HEK293 (cell line): Measurements from ENCODE around the gene SPPL2B.

ENCODE experiments used
- CTCF ChIA-PET: fragments of 350-600 bp; formaldehyde crosslinking; extraction: SDS; loops from one replicate; lab custom pipeline; 2021; ENCODE audit warnings: antibody characterized with exemption; lab: Yijun Ruan, JAX
- POLR2A ChIA-PET: fragments of 300-600 bp; formaldehyde crosslinking; extraction: SDS; loops from one replicate; lab custom pipeline; 2020; ENCODE audit warnings: antibody characterized with exemption, inconsistent platforms; lab: Yijun Ruan, JAX
- H3K27ac ChIP-seq: fragments of 200-500 bp; sonication (Bioruptor generic); 2 replicates; pipeline ENCODE4 v1.5.1; 2014; ENCODE audit warnings: low read depth, low read length, control low read depth, inconsistent platforms; ENCODE audit errors: extremely low read depth
- H3K36me3 ChIP-seq, 2 experiments: fragments of 200-500 bp in 1 of 2; sonication (Bioruptor generic) in 1 of 2; 1 replicate in 1 of 2; 2 replicates in 1 of 2; pipeline ENCODE4 v1.5.1; 2014 to 2017; ENCODE audit warnings: inconsistent platforms in 2 of 2, low read length in 2 of 2; ENCODE audit not compliant: control insufficient read depth in 2 of 2, insufficient read depth in 1 of 2
- H3K4me1 ChIP-seq: fragments of 200-500 bp; sonication (Bioruptor generic); 2 replicates; pipeline ENCODE4 v1.5.1; 2014; ENCODE audit warnings: mild to moderate bottlenecking, low read length, inconsistent platforms; ENCODE audit not compliant: control insufficient read depth, insufficient read depth
- H3K4me3 ChIP-seq: 2 replicates; pipeline ENCODE4 v1.5.1; 2011; ENCODE audit warnings: low read depth, mild to moderate bottlenecking, control low read depth, low read length, moderate library complexity
- H3K9me3 ChIP-seq: fragments of 200-500 bp; sonication (Bioruptor generic); 2 replicates; pipeline ENCODE4 v1.5.1; 2014; ENCODE audit warnings: low read depth, low read length, inconsistent platforms; ENCODE audit not compliant: control insufficient read depth, insufficient read depth
- GLI2 ChIP-seq: fragments of 450-650 bp; formaldehyde crosslinking; IDR thresholded peaks from 2 replicates; pipeline ENCODE4; 2017; ENCODE audit warnings: missing biosample characterization, missing genetic modification characterization, low read depth, borderline replicate concordance
- HOXA7 ChIP-seq: sonication (generic); formaldehyde crosslinking; IDR thresholded peaks from 2 replicates; pipeline ENCODE4 v1.8.1; 2022; ENCODE audit warnings: missing genetic modification reagents, borderline replicate concordance
- KLF10 ChIP-seq: fragments of 450-650 bp; IDR thresholded peaks from 2 replicates; pipeline ENCODE4 v1.5.1; 2018; ENCODE audit warnings: missing biosample characterization, mild to moderate bottlenecking, missing genetic modification characterization
- KLF16 ChIP-seq: fragments of 450-650 bp; formaldehyde crosslinking; IDR thresholded peaks from 2 replicates; pipeline ENCODE4 v1.5.1; 2017; ENCODE audit warnings: missing biosample characterization, missing genetic modification characterization
- OSR2 ChIP-seq: fragments of 450-650 bp; formaldehyde crosslinking; IDR thresholded peaks from 2 replicates; pipeline ENCODE4 v1.5.1; 2016; ENCODE audit warnings: missing biosample characterization, missing genetic modification characterization
- SP2 ChIP-seq: fragments of 450-650 bp; formaldehyde crosslinking; IDR thresholded peaks from 2 replicates; pipeline ENCODE4 v1.5.1; 2016; ENCODE audit warnings: missing biosample characterization, missing genetic modification characterization
- TRIM28 ChIP-seq: IDR thresholded peaks from 2 replicates; pipeline ENCODE4 v1.6.1; 2011; ENCODE audit warnings: low read length, control low read depth, borderline replicate concordance
- ZBTB1 ChIP-seq: fragments of 450-650 bp; formaldehyde crosslinking; IDR thresholded peaks from 2 replicates; pipeline ENCODE4 v1.5.1; 2016; ENCODE audit warnings: missing biosample characterization, missing genetic modification characterization
- ZBTB17 ChIP-seq: fragments of 450-650 bp; formaldehyde crosslinking; IDR thresholded peaks from 2 replicates; pipeline ENCODE4 v1.5.1; 2016; ENCODE audit warnings: missing biosample characterization, missing genetic modification characterization
- ZBTB20 ChIP-seq: fragments of 450-650 bp; formaldehyde crosslinking; IDR thresholded peaks from 2 replicates; pipeline ENCODE4 v1.5.1; 2016; ENCODE audit warnings: missing biosample characterization, missing genetic modification characterization
- ZEB2 ChIP-seq: fragments of 450-650 bp; formaldehyde crosslinking; IDR thresholded peaks from 2 replicates; pipeline ENCODE4 v1.5.1; 2016; ENCODE audit warnings: missing biosample characterization, missing genetic modification characterization
- ZFP69B ChIP-seq: fragments of 450-650 bp; formaldehyde crosslinking; IDR thresholded peaks from 2 replicates; pipeline ENCODE4 v1.5.1; 2016; ENCODE audit warnings: missing biosample characterization, missing genetic modification characterization
- ZNF10 ChIP-seq: fragments of 450-650 bp; formaldehyde crosslinking; IDR thresholded peaks from 2 replicates; pipeline ENCODE4 v1.5.1; 2017; ENCODE audit warnings: missing biosample characterization, missing genetic modification characterization
- ZNF146 ChIP-seq: fragments of 450-650 bp; formaldehyde crosslinking; IDR thresholded peaks from 2 replicates; pipeline ENCODE4 v1.5.1; 2016; ENCODE audit warnings: missing biosample characterization, missing genetic modification characterization
- ZNF184 ChIP-seq: fragments of 450-650 bp; IDR thresholded peaks from 2 replicates; pipeline ENCODE4 v1.5.1; 2018; ENCODE audit warnings: missing biosample characterization, mild to moderate bottlenecking, missing genetic modification characterization
- ZNF2 ChIP-seq: fragments of 450-650 bp; formaldehyde crosslinking; IDR thresholded peaks from 2 replicates; pipeline ENCODE4 v1.5.1; 2016; ENCODE audit warnings: missing biosample characterization, missing genetic modification characterization
- ZNF202 ChIP-seq: fragments of 450-650 bp; formaldehyde crosslinking; IDR thresholded peaks from 2 replicates; pipeline ENCODE4 v1.5.1; 2016; ENCODE audit warnings: missing biosample characterization, missing genetic modification characterization, borderline replicate concordance
- ZNF292 ChIP-seq: fragments of 450-650 bp; formaldehyde crosslinking; IDR thresholded peaks from 2 replicates; pipeline ENCODE4 v1.5.1; 2016; ENCODE audit warnings: low read depth, missing biosample characterization, missing genetic modification characterization, borderline replicate concordance
- ZNF311 ChIP-seq: fragments of 450-650 bp; formaldehyde crosslinking; IDR thresholded peaks from 2 replicates; pipeline ENCODE4 v1.5.1; 2017; ENCODE audit warnings: missing biosample characterization, missing genetic modification characterization, borderline replicate concordance
- ZNF366 ChIP-seq: fragments of 450-650 bp; formaldehyde crosslinking; conservative IDR thresholded peaks from 2 replicates; pipeline ENCODE4 v1.5.1; 2016; ENCODE audit warnings: missing biosample characterization, missing genetic modification characterization
- ZNF423 ChIP-seq: fragments of 450-650 bp; formaldehyde crosslinking; IDR thresholded peaks from 2 replicates; pipeline ENCODE4 v1.5.1; 2016; ENCODE audit warnings: missing biosample characterization, missing genetic modification characterization
- ZNF555 ChIP-seq: fragments of 450-650 bp; formaldehyde crosslinking; conservative IDR thresholded peaks from 2 replicates; pipeline ENCODE4 v1.5.1; 2017; ENCODE audit warnings: missing biosample characterization, mild to moderate bottlenecking, missing genetic modification characterization, inconsistent platforms
- ZNF558 ChIP-seq: fragments of 450-650 bp; formaldehyde crosslinking; IDR thresholded peaks from 2 replicates; pipeline ENCODE4 v1.5.1; 2016; ENCODE audit warnings: missing biosample characterization, missing genetic modification characterization
- ZNF561 ChIP-seq: fragments of 450-650 bp; IDR thresholded peaks from 2 replicates; pipeline ENCODE4 v1.5.1; 2018; ENCODE audit warnings: missing biosample characterization, missing genetic modification characterization, borderline replicate concordance
- ZNF624 ChIP-seq: fragments of 450-650 bp; formaldehyde crosslinking; IDR thresholded peaks from 2 replicates; pipeline ENCODE4 v1.5.1; 2017; ENCODE audit warnings: missing biosample characterization, missing genetic modification characterization
- ZNF629 ChIP-seq: fragments of 450-650 bp; formaldehyde crosslinking; IDR thresholded peaks from 2 replicates; pipeline ENCODE4 v1.5.1; 2017; ENCODE audit warnings: missing biosample characterization, missing genetic modification characterization
- ZNF658 ChIP-seq: fragments of 450-650 bp; formaldehyde crosslinking; IDR thresholded peaks from 2 replicates; pipeline ENCODE4; 2016; ENCODE audit warnings: missing biosample characterization, missing genetic modification characterization
- ZNF843 ChIP-seq: fragments of 450-650 bp; formaldehyde crosslinking; IDR thresholded peaks from 2 replicates; pipeline ENCODE4 v1.5.1; 2016; ENCODE audit warnings: missing biosample characterization, missing genetic modification characterization
- ZXDB ChIP-seq: fragments of 450-650 bp; formaldehyde crosslinking; IDR thresholded peaks from 2 replicates; pipeline ENCODE4 v1.5.1; 2016; ENCODE audit warnings: missing biosample characterization, missing genetic modification characterization
- TF ChIP-seq, protein P1 (sequence below): fragments of 450-650 bp; formaldehyde crosslinking; IDR thresholded peaks from 2 replicates; pipeline ENCODE4 v1.5.1; 2017; ENCODE audit warnings: missing biosample characterization, missing genetic modification characterization
- TF ChIP-seq, protein P2 (sequence below): fragments of 450-650 bp; formaldehyde crosslinking; IDR thresholded peaks from 2 replicates; pipeline ENCODE4 v1.5.1; 2016; ENCODE audit warnings: missing biosample characterization, missing genetic modification characterization
- TF ChIP-seq, protein P3 (sequence below): fragments of 450-650 bp; IDR thresholded peaks from 2 replicates; pipeline ENCODE4 v1.5.1; 2018; ENCODE audit warnings: missing biosample characterization, missing genetic modification characterization

SPPL2B gene

DNA sequence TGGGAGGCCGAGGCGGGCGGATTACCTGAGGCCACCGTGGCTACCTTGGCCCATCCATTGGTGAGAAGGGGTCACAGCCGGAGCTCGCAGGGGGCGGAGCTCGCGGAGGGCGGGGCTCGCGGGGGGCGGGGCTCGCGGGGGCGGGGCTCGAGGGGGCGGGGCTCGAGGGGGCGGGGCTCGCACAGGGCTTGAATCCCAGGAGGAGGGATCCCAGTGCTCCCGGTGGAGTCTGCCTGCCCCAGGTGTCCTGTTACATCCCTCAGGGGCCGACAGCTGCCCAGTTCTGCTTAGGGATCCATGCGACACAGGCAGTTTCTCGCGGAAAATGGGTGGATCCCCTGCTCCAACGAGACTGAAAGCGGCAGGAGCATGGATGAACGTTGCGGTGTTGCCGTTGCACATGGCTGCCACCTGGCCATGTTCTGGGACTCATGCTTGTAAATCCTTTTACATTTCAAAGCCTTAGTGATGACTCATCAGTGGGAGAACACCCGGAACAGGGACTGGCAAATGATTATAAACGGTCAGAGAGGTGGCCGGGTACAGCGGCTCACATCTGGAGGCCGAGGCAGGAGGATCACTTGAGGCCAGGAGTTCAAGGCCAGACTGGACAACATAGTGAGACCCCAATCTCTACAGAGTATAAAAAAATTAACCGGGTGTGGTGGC lies 56.7 kb downstream of the SPPL2B start (continued):
- TF ChIP-seq ZNF202 (tag by site-specific recombination): no peak
- TF ChIP-seq ZBTB20 (tag by site-specific recombination): peak; percentile 75
- TF ChIP-seq ZNF561: 0 out of 2 replicates have a peak, but pooled peaks have one; percentile 60
- TF ChIP-seq ZNF2 (tag by site-specific recombination): peak; percentile 63
- TF ChIP-seq ZNF558: peak; percentile 59; the same call in 1 of the 2 replicates
- TF ChIP-seq ZNF10 (tag by site-specific recombination): peak; percentile 45; the same call in 1 of the 2 replicates
- TF ChIP-seq ZBTB17 (tag by site-specific recombination): peak; percentile 80
- no peak for TF ChIP-seq TRIM28
- TF ChIP-seq GLI2 (tag by site-specific recombination): no peak
- TF ChIP-seq ZFP69B: peak; percentile 55
- no peak for TF ChIP-seq HOXA7 (CRISPR knock-in tag)
- no peak for TF ChIP-seq ZNF555
- peak; percentile 77 for TF ChIP-seq ZXDB
- TF ChIP-seq ZNF843 (tag by site-specific recombination): peak; percentile 38; the same call in 1 of the 2 replicates
- TF ChIP-seq ZNF184: 0 out of 2 replicates have a peak, but pooled peaks have one; percentile 58
- TF ChIP-seq ZEB2 (tag by site-specific recombination): peak; percentile 60; the same call in 1 of the 2 replicates
- TF ChIP-seq ZNF423: peak; percentile 53; the same call in 1 of the 2 replicates
- TF ChIP-seq, protein P1, sequence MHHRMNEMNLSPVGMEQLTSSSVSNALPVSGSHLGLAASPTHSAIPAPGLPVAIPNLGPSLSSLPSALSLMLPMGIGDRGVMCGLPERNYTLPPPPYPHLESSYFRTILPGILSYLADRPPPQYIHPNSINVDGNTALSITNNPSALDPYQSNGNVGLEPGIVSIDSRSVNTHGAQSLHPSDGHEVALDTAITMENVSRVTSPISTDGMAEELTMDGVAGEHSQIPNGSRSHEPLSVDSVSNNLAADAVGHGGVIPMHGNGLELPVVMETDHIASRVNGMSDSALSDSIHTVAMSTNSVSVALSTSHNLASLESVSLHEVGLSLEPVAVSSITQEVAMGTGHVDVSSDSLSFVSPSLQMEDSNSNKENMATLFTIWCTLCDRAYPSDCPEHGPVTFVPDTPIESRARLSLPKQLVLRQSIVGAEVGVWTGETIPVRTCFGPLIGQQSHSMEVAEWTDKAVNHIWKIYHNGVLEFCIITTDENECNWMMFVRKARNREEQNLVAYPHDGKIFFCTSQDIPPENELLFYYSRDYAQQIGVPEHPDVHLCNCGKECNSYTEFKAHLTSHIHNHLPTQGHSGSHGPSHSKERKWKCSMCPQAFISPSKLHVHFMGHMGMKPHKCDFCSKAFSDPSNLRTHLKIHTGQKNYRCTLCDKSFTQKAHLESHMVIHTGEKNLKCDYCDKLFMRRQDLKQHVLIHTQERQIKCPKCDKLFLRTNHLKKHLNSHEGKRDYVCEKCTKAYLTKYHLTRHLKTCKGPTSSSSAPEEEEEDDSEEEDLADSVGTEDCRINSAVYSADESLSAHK (tag by site-specific recombination): peak; percentile 62
- TF ChIP-seq KLF16: peak; percentile 91
- TF ChIP-seq ZBTB1: no peak
- TF ChIP-seq ZNF311 (tag by site-specific recombination): no peak
- peak; percentile 71 for TF ChIP-seq KLF10 (tag by site-specific recombination)
- TF ChIP-seq ZNF629 (tag by site-specific recombination): peak; percentile 72
- TF ChIP-seq SP2 (tag by site-specific recombination): peak; percentile 62

DNA sequence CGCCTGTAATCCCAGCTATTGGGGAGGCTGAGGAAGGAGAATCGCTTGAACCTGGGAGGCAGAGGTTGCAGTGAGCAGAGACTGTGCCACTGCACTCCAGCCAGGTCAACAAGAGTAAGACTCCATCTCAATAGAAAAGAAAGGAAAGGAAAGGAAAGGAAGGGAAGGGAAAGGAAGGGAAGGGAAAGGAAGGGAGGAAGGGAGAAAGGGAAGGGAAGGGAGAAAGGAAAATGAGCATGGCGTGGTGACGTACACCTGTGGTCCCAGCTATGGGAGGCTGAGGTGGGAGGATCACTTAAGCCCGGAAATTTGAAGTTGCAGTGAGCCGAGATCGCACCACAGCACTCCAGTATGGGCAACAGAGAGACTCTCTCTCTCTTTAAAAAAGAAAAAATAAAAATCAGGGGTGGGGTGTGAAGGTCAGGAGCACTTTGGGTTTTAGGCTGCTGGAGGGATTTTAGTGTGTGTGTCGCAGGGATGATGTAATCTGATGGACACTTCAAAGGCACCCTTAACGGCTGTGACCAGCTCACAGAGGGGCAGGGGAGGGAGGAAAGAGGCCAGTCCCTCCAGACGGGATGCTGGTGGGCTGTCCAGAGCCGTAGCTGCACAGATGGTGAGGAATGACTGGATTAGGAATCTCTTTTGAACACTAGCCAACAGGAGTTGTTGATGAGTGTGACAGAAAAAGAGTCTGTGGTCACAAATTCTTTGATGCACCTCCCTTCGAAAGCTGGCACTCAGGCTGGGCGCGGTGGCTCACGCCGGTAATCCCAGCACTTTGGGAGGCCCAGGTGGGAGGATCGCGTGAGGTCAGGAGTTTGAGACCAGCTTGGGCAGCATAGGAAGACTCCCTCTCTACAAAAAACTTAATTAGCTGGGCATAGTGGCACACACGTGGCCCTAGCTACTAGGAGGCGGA lies 59.1 kb downstream of the SPPL2B start:
- Histone ChIP-seq H3K27ac (no peak overlapping the region), H3K4me3 (no peak overlapping the region), H3K9me3 (no peaks in the 10 kb centered on the region), H3K36me3 (no peaks in the 10 kb centered on the region), H3K4me1 (no peaks in the 10 kb centered on the region)
- ChIA-PET POLR2A (no interaction called here), CTCF (interaction anchor here (0.6 to 1.2 kb wide), 5 partner anchors 67 to 250 kb away, joined by 3 to 7 read pairs (median 3); no protein-coding TSS in a partner anchor)
- no peak for TF ChIP-seq ZNF658 (tag by site-specific recombination)
- no peak for TF ChIP-seq ZNF624 (tag by site-specific recombination)
- TF ChIP-seq, protein P2, sequence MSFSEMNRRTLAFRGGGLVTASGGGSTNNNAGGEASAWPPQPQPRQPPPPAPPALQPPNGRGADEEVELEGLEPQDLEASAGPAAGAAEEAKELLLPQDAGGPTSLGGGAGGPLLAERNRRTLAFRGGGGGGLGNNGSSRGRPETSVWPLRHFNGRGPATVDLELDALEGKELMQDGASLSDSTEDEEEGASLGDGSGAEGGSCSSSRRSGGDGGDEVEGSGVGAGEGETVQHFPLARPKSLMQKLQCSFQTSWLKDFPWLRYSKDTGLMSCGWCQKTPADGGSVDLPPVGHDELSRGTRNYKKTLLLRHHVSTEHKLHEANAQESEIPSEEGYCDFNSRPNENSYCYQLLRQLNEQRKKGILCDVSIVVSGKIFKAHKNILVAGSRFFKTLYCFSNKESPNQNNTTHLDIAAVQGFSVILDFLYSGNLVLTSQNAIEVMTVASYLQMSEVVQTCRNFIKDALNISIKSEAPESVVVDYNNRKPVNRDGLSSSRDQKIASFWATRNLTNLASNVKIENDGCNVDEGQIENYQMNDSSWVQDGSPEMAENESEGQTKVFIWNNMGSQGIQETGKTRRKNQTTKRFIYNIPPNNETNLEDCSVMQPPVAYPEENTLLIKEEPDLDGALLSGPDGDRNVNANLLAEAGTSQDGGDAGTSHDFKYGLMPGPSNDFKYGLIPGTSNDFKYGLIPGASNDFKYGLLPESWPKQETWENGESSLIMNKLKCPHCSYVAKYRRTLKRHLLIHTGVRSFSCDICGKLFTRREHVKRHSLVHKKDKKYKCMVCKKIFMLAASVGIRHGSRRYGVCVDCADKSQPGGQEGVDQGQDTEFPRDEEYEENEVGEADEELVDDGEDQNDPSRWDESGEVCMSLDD (tag by site-specific recombination): no peak
- no peak for TF ChIP-seq ZNF146 (tag by site-specific recombination)
- no peak for TF ChIP-seq ZNF292
- TF ChIP-seq, protein P3, sequence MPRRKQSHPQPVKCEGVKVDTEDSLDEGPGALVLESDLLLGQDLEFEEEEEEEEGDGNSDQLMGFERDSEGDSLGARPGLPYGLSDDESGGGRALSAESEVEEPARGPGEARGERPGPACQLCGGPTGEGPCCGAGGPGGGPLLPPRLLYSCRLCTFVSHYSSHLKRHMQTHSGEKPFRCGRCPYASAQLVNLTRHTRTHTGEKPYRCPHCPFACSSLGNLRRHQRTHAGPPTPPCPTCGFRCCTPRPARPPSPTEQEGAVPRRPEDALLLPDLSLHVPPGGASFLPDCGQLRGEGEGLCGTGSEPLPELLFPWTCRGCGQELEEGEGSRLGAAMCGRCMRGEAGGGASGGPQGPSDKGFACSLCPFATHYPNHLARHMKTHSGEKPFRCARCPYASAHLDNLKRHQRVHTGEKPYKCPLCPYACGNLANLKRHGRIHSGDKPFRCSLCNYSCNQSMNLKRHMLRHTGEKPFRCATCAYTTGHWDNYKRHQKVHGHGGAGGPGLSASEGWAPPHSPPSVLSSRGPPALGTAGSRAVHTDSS (tag by site-specific recombination): no peak
- no peak for TF ChIP-seq OSR2 (tag by site-specific recombination)
- no peak for TF ChIP-seq ZNF561
- peak; percentile 48; the same call in 1 of the 2 replicates for TF ChIP-seq ZNF366 (tag by site-specific recombination)
